ENCODE data around the gene TEAD4. TPM values are rescaled to one million over a fixed set of nuclear protein-coding genes. Genes with fewer than 3 reads are reported as not detected.

The TEAD4 gene
- total RNA-seq, 1 donor from 2014 or later, result 5.1 TPM

GRCh38 chr12:2960390-2960956 is 1.3 kb downstream of the TEAD4 start:
- DNase-seq (ENCODE audit: low spot score), result no peak

GRCh38 chr12:2960996-2961616 is 1.9 kb downstream of the TEAD4 start:
- no peak for DNase-seq (ENCODE audit: low spot score)

GRCh38 chr12:2961705-2962104 is 2.5 kb downstream of the TEAD4 start:
- no peak for DNase-seq (ENCODE audit: low spot score)

GRCh38 chr12:2963154-2963759 is 4.1 kb downstream of the TEAD4 start:
- DNase-seq (ENCODE audit: low spot score), result no peak

- DNase-seq (ENCODE audit: low spot score), result no peak
These were observed 4.6 kb downstream of the TEAD4 start for GRCh38 chr12:2963760-2964292.

GRCh38 chr12:2967651-2968050 is 8.5 kb downstream of the TEAD4 start:
- DNase-seq (ENCODE audit: low spot score), result no peak

- DNase-seq (ENCODE audit: low spot score), result no peak
These were observed 11.5 kb downstream of the TEAD4 start for GRCh38 chr12:2970744-2971143.

GRCh38 chr12:2973566-2973965 is 14.4 kb downstream of the TEAD4 start:
- DNase-seq (ENCODE audit: low spot score), result no peak

GRCh38 chr12:2974560-2974971 is 15.4 kb downstream of the TEAD4 start:
- DNase-seq (ENCODE audit: low spot score), result no peak

- no peak for DNase-seq (ENCODE audit: low spot score)
These were observed 17.4 kb downstream of the TEAD4 start for GRCh38 chr12:2976581-2976996.

GRCh38 chr12:2977776-2978175 is 18.6 kb downstream of the TEAD4 start:
- DNase-seq (ENCODE audit: low spot score), result no peak

GRCh38 chr12:2979806-2980205 is 20.6 kb downstream of the TEAD4 start:
- no peak for DNase-seq (ENCODE audit: low spot score)

- DNase-seq (ENCODE audit: low spot score), result no peak
These were observed 21.4 kb downstream of the TEAD4 start for GRCh38 chr12:2980630-2981029.

- no peak for DNase-seq (ENCODE audit: low spot score)
These were observed 23.2 kb downstream of the TEAD4 start for GRCh38 chr12:2982361-2982760.

GRCh38 chr12:2984249-2984648 is 25.1 kb downstream of the TEAD4 start:
- no peak for DNase-seq (ENCODE audit: low spot score)

- DNase-seq (ENCODE audit: low spot score), result no peak
These were observed 25.5 kb downstream of the TEAD4 start for GRCh38 chr12:2984698-2985097.

- no peak for DNase-seq (ENCODE audit: low spot score)
These were observed 27.7 kb downstream of the TEAD4 start for GRCh38 chr12:2986876-2987275.

GRCh38 chr12:2988494-2988893 is 29.3 kb downstream of the TEAD4 start:
- no peak for DNase-seq (ENCODE audit: low spot score)

GRCh38 chr12:2992724-2993123 is 33.5 kb downstream of the TEAD4 start:
- DNase-seq (ENCODE audit: low spot score), result no peak

- DNase-seq (ENCODE audit: low spot score), result no peak
These were observed 38.9 kb downstream of the TEAD4 start for GRCh38 chr12:2997989-2998670.

GRCh38 chr12:2998789-2999264 is 39.6 kb downstream of the TEAD4 start:
- no peak for DNase-seq (ENCODE audit: low spot score)

- DNase-seq (ENCODE audit: low spot score), result no peak
These were observed 40.2 kb downstream of the TEAD4 start for GRCh38 chr12:2999265-2999841.

All from mucosa of gallbladder (tissue), 1 donor.